OCI-LY7 (cell line): ENCODE data around the gene KLHL25.

Experiments
- CTCF ChIP-seq: fragments of 200-600 bp; sonication (generic); conservative IDR thresholded peaks from 2 replicates; pipeline ENCODE4 v1.5.1; 2014; ENCODE audit warnings: mild to moderate bottlenecking, antibody characterized with exemption, low read length, moderate library complexity, mixed read lengths
- EZH2phosphoT487 ChIP-seq: fragments of 200-600 bp; sonication (generic); IDR thresholded peaks from 2 replicates; pipeline ENCODE4 v1.6.1; 2018; ENCODE audit warnings: low read depth, borderline replicate concordance, mild to moderate bottlenecking, mixed run types, antibody characterized with exemption, low read length, moderate library complexity, mixed read lengths

GRCh38 chr15:85766001-85766831 is 28.5 kb downstream of the KLHL25 start:
- TF ChIP-seq CTCF (no peak), EZH2phosphoT487 (no peak)
